Measurements from ENCODE around the gene TINAG.

Gene TINAG

DNA sequence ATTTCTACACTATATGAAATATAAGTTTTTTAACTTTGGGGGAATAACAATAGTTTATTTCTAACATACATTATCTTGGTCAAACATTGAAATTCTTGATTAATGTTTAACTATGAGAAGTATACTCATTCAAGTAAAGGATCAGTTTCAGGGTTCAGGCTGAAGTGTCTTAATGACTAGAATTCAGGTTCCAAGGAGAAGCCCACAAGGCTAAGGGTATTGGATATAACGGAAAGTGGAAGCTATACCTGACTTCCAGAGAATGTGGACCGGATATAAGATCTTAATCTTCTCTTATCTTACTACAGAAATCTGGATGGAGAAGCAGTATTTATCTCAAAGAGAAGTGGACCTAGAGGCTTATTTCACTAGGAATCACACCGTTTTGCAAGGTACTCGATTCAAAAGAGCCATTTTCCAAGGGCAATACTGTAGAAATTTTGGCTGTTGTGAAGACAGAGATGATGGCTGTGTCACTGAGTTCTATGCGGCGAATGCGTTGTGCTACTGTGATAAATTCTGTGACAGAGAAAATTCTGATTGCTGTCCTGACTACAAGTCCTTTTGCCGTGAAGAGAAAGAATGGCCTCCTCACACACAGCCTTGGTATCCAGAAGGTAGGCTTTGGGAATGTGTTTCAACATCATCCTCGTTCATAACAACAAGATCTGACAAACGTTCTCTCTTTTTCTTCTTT, at the start of gene TINAG:
Gene TINAG, plus strand, starts transcription at position 153 of the 697 bp plus-strand sequence. Its CDS starts 110 bp downstream, at position 263.
- no peak for DNase-seq

DNA sequence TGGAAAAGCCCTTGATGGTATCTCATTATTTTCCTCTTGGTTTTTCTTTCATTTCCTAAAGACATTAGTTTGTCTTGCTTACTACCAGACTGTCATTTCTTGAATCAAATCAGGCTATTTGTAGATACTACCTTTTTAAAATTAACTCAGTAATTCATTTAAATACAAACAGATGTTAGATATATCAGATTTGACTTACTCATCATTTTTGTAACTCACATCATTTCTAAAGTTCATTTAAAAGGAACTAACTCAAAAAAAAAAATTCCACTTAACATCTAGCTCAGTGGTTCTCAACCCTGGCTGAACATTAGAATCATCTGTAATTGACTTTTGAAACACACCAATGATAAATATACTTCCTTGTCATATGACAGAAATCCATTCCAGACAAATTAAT, 48.2 kb upstream of the TINAG start:
- DNase-seq = no peak

DNA sequence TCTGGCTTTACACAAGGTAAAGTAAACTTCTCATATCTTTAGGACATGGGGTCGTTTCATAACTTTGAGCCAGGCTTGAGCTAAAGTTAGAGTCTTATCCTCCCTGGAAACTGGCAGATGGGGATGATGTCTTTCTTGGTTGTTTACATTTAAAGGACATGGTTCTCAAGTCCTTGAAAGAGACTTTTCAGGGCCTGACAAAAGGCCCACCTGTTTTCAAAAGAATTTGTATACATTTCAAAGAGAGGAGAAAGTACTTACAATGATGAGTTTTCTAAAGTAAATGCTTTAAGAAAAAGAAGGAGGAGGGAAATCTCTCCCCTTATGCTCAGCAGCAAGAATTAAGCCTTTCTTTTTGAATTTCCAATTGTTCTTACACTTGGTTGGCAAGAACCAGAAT, 45.7 kb upstream of the TINAG start:
- DNase-seq = no peak

GRCh38 chr6:54262971-54263370, 45.3 kb upstream of the TINAG start:
- no peak for DNase-seq

DNA sequence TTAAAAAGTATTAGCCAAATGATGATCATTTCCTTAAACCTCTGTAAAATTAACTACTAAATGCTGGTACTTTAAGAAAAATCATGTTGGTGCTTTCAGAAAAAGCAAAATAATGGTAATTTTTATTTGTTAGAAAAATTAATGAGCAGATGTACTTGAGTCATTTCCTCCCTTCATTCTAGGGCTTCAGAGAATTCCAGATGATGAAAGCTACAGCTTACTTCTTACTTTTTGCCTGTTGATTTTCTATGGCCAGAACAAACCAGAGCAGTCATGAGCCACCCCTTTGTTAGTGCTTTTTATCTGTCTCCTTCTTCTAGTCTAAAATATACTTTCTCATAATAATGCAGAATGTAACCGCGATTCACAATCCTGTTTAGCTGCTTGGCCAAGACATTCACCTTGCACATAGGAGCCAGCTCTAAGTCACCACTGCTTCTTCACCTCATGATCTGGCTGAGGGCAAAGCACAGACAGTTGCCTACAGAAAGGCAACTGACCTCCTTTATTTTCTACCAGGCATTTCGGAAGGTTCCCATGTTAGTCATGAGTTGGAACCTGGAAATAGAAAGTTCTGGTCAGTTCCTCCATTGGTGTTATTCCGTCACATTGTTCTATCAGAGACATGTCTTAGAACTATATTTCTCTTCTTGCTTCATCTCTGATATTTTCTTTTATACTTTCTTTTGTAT, 43.5 kb upstream of the TINAG start:
- DNase-seq = no peak

GRCh38 chr6:54266400-54266923, 41.8 kb upstream of the TINAG start:
- DNase-seq = no peak

- no peak for DNase-seq
These were observed 40.4 kb upstream of the TINAG start for GRCh38 chr6:54267798-54268197.

DNA sequence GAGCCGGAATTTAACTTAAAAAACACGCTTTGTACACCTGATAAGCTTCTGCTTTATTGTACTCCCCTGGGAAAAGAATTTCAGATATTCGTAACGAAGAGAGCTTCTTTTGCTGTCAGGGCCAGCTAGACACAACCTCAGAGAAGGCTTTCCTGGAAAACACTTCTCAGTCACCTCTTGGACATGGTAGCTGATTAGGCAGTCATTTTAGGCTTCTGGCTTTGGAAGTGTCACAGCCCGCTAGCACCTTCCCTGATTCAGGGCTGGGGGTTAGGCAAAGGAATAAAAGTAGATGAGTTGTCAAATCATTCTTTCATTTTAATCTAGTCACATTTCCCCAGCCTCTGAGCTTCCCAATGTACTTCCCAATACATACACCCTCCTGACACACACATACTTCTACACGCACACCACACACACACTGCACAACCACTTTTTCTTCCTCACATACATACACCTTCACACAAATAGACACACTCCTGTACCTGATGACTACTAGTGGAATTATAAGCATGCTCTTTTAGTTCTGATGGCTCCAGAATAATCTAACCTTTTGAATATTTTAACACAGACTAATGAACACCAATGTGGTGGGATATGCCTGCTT, 34.9 kb upstream of the TINAG start:
- DNase-seq = no peak

DNA sequence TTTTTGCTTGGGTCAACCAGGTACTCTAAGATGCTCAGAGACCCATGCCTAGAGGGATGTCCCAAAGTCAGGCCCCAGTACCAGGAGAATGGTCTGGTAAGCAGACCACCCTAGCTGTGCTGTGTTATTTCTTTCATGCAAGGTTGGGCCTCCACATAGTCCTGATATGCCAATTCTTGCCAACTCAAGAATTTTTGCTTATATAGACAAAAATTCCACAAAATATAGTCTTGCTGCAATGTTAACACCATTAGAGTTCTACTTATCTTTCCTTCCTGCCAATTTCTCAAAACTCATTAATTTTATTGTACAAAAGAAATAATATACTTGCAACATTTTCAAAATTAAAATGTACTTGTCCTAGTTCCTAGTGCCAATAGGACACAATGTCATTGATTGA, 33.9 kb upstream of the TINAG start:
- DNase-seq = no peak

DNA sequence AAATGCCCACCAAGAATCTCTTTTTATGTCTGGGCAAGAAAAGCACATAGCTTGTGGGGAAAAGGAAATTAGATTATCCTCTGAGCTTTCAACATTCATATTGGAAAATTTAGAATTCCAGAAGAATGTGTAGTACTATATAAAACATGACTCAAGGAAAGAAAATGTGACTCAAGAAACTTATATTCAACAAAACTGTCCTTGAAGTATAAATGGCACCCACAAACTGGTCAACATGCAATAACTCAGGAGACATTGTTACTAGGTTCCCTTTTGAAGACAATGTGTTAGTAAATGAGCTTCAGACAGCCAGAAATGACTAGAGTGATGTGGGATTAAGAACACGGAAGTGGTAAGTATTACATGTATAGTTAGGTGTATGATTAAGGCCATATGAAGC, 26.1 kb upstream of the TINAG start:
- DNase-seq = no peak

DNA sequence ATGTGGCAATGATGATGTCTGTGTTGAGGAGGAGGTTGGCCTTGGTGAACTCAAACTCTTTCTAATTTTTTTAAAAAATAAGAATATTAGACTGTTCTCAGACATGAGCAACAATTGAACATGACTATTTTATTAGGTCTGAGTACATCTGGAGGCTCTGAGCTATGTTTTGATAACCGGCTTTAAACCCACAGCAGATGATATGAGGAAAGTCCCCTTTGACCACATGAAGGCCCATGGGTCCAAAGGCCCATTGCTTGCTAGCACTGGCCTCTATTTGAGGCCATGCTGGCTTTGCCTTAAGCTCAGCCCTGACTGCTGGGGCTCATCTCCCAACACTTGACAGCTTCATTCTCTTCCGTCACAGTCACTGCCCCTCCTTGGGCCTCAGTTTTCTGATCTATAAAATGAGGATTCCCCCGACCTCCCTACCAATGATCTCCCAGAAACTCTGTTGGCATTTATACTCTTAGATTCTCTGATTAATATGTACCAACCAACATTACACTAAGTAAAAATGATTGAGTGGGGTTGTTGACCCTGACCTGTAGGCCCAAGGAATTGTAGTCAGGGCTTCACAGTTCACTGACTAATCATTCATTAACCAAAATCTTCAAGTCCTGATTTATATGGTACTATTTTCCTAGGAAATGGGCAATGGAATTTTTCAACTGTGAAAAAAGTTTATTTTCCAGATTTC, 23.9 kb upstream of the TINAG start:
- no peak for DNase-seq

GRCh38 chr6:54285595-54285994, 22.6 kb upstream of the TINAG start:
- DNase-seq = no peak

- DNase-seq = no peak
These were observed 22.1 kb upstream of the TINAG start for GRCh38 chr6:54286141-54286540.

- DNase-seq = no peak
These were observed 19.8 kb upstream of the TINAG start for GRCh38 chr6:54288474-54288873.

DNA sequence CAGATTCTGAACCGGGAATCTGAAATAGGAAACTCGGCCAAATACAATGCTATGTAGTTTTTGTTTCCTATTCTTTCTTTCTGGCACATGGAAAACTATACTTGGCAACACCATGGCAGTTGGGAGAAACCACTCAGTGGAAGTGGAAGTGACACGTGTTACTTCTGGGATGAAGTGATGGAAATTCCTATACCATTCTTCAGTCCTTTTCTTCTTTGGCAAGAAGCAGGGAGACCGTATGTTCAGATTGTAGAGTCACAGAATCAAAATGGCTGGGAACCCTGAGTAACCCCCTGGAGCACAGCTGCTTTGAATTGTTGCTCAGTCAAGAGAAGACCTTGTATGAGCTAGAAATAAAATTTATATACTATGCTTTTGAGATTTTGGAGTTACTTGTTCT, 18.8 kb upstream of the TINAG start:
- no peak for DNase-seq

GRCh38 chr6:54291146-54291545, 17.1 kb upstream of the TINAG start:
- DNase-seq = no peak

GRCh38 chr6:54291738-54292137, 16.5 kb upstream of the TINAG start:
- DNase-seq = no peak

GRCh38 chr6:54294965-54295532, 13.2 kb upstream of the TINAG start:
- no peak for DNase-seq

DNA sequence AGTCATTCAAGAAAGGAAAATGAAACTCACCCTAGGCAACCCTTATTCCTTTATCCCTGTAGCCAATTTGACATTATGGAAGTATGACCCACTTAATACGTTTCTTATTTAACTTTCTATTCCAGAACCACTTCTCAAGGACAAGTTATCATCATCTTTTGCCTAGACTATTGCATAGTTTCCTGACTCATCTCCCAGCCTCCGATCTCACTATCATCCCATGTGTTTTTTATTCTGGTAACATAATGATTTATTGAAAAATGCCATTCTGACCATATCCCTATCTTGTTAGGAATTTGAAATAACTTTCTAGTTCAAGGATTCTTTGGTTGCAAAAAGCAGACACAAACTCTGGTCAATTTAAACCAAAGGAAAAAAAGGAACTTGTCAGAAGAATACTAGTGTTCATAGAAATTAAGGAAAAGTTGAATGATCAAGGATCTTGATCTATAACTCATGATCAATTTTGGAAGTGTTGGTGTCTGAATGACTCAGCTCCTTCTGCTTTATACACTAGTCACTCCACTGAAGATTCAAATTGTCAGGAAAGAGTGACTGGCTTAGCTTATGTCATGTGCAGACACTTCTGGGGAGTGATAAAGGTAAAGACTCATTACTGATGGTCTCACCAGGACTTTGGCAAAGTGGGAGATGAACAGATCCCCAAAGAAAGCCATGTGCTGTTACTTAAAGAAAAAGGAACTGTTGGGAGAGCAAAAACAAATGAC, 8.5 kb upstream of the TINAG start:
- no peak for DNase-seq

DNA sequence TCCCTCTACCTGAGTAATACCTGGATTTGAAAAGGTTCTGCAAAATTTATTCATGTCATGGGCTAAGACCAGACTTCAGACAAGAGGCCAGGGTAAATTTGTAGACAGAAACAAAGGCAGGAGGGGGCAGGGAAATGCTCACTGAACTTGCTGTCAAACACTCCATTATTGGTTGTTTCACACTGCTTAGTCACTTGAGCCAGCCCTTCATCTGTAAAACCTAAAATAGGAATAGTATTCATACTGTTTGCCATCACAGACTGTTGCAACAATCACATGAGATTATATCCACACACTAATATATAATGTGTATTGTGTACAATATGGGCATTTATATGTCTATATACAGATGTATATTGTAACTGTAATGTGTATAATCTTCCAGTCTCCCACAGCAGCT, 6.5 kb upstream of the TINAG start:
- DNase-seq = no peak

- DNase-seq = no peak
These were observed 766 bp upstream of the TINAG start for GRCh38 chr6:54307439-54307910.

DNA sequence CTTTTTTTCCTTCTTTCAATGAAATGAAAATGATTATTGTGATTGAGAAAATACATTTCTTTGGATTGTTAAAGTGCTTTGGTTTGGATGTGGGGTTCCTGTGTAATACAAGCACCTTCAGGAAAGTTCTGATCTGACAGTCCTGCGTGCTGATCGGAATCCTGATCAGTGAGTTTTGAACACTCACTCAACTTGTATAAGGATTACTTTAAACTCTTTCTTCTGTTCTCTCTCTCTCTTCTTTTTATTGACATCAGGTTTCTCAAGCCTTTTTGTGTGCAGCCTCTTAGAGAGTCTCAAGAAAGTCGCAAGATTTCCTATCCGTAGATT, 710 bp downstream of the TINAG start:
- DNase-seq = no peak
